Measurements from ENCODE around the gene DGAT2. TPM values are rescaled to one million over a fixed set of nuclear protein-coding genes. Genes with fewer than 3 reads are reported as not detected.

The DGAT2 gene
- total RNA-seq, 1 experiment from 2014 or later, result 1.6 TPM

GRCh38 chr11:75722669-75723042 is 45.9 kb upstream of the DGAT2 start:
- no peak overlapping the region for H3K4me3 Mint-ChIP-seq
- ChIA-PET CTCF (interaction anchor here (0.7 to 2.5 kb wide), 18 partner anchors 8 to 176 kb away, joined by 3 to 18 read pairs (median 5); partner anchors contain the start of genes DGAT2 and MAP6), POLR2A (no interaction called here)
- no peaks in the 10 kb centered on the region for H3K9me3 Mint-ChIP-seq
- no peaks in the 10 kb centered on the region for H3K36me3 Mint-ChIP-seq
- TF ChIP-seq, protein P1, sequence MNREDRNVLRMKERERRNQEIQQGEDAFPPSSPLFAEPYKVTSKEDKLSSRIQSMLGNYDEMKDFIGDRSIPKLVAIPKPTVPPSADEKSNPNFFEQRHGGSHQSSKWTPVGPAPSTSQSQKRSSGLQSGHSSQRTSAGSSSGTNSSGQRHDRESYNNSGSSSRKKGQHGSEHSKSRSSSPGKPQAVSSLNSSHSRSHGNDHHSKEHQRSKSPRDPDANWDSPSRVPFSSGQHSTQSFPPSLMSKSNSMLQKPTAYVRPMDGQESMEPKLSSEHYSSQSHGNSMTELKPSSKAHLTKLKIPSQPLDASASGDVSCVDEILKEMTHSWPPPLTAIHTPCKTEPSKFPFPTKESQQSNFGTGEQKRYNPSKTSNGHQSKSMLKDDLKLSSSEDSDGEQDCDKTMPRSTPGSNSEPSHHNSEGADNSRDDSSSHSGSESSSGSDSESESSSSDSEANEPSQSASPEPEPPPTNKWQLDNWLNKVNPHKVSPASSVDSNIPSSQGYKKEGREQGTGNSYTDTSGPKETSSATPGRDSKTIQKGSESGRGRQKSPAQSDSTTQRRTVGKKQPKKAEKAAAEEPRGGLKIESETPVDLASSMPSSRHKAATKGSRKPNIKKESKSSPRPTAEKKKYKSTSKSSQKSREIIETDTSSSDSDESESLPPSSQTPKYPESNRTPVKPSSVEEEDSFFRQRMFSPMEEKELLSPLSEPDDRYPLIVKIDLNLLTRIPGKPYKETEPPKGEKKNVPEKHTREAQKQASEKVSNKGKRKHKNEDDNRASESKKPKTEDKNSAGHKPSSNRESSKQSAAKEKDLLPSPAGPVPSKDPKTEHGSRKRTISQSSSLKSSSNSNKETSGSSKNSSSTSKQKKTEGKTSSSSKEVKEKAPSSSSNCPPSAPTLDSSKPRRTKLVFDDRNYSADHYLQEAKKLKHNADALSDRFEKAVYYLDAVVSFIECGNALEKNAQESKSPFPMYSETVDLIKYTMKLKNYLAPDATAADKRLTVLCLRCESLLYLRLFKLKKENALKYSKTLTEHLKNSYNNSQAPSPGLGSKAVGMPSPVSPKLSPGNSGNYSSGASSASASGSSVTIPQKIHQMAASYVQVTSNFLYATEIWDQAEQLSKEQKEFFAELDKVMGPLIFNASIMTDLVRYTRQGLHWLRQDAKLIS (CRISPR knock-in tag; IDR thresholded peaks at IDR 0.05; ENCODE audit: borderline replicate concordance), result no peak
- no peak for TF ChIP-seq E2F5 (CRISPR knock-in tag; IDR thresholded peaks at IDR 0.05)
- TF ChIP-seq TCF7 (CRISPR knock-in tag; IDR thresholded peaks at IDR 0.05; ENCODE audit: low read depth), result no peak
- TF ChIP-seq ZNF671 (CRISPR knock-in tag; IDR thresholded peaks at IDR 0.05), result no peak
- ATAC-seq, result no peak
- H3K27me3 Mint-ChIP-seq (ENCODE audit: low read depth), result peaks cover 19% of the 10 kb centered on the region
- no peak for DNase-seq (ENCODE audit: low spot score)
- no peaks in the 10 kb centered on the region for H3K4me1 Mint-ChIP-seq
- H3K27ac Mint-ChIP-seq, result no peak overlapping the region

- no peak overlapping the region for H3K4me3 Mint-ChIP-seq
- peaks cover 2% of the 10 kb centered on the region; the same call in 1 of the 2 replicates for H3K27me3 Mint-ChIP-seq (ENCODE audit: low read depth)
- H3K9me3 Mint-ChIP-seq, result no peaks in the 10 kb centered on the region
- ATAC-seq (no peak), DNase-seq (ENCODE audit: low spot score) (no peak)
- H3K27ac Mint-ChIP-seq, result no peak overlapping the region
- ChIA-PET POLR2A (no interaction called here), CTCF (interaction anchor here (0.9 to 2.3 kb wide), 5 partner anchors 20 to 426 kb away, joined by 3 to 8 read pairs (median 5); no protein-coding TSS in a partner anchor)
- no peaks in the 10 kb centered on the region for H3K4me1 Mint-ChIP-seq
- no peaks in the 10 kb centered on the region for H3K36me3 Mint-ChIP-seq
- TF ChIP-seq PRRX2 (CRISPR knock-in tag; IDR thresholded peaks at IDR 0.05) (no peak), SP1 (CRISPR knock-in tag; conservative IDR thresholded peaks at IDR 0.05) (no peak), CBFB (CRISPR knock-in tag; IDR thresholded peaks at IDR 0.05; ENCODE audit: low read depth) (no peak), GTF2I (CRISPR knock-in tag; conservative IDR thresholded peaks at IDR 0.05) (no peak), ARID4B (CRISPR knock-in tag; IDR thresholded peaks at IDR 0.05; ENCODE audit: borderline replicate concordance) (no peak), ZNF263 (CRISPR knock-in tag; IDR thresholded peaks at IDR 0.05; ENCODE audit: low read depth) (no peak), HMGXB4 (CRISPR knock-in tag; IDR thresholded peaks at IDR 0.05) (no peak), SMAD4 (CRISPR knock-in tag; IDR thresholded peaks at IDR 0.05) (no peak), PRDM15 (CRISPR knock-in tag; IDR thresholded peaks at IDR 0.05) (no peak), NR3C1 (CRISPR knock-in tag; conservative IDR thresholded peaks at IDR 0.05; ENCODE audit: low read depth) (no peak), ELF4 (CRISPR knock-in tag; IDR thresholded peaks at IDR 0.05; ENCODE audit: low read depth) (no peak)
- TF ChIP-seq, protein P2, sequence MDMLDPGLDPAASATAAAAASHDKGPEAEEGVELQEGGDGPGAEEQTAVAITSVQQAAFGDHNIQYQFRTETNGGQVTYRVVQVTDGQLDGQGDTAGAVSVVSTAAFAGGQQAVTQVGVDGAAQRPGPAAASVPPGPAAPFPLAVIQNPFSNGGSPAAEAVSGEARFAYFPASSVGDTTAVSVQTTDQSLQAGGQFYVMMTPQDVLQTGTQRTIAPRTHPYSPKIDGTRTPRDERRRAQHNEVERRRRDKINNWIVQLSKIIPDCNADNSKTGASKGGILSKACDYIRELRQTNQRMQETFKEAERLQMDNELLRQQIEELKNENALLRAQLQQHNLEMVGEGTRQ (CRISPR knock-in tag; IDR thresholded peaks at IDR 0.05), result no peak
Measured at GRCh38 chr11:75725547-75726320, 42.8 kb upstream of the DGAT2 start.

All from WTC11 (cell line).